Skeletal muscle cell (primary cell): ENCODE results near the gene TSC2.
A peak's percentile ranks its signal among the peaks of the same experiment; 100 is the strongest.
"Not testable (repeated sequence)": the region's sequence is repeated elsewhere in the genome, so short reads cannot be mapped to it uniquely, and the experiment has no call there.

ENCODE experiments used
- DNase-seq: peaks from one replicate; pipeline ENCODE4 v3.0.0-alpha.2; 2010; ENCODE audit warnings: low read depth
- H3K4me3 ChIP-seq: 2 replicates; pipeline ENCODE4 v1.5.1; 2011; ENCODE audit warnings: low read depth, mild to moderate bottlenecking, control low read depth, low read length, moderate library complexity

The TSC2 gene

GRCh38 chr16:2009164-2009711 lies 38.5 kb upstream of the TSC2 start:
- DNase-seq = no peak

GRCh38 chr16:2009791-2010510 lies 37.8 kb upstream of the TSC2 start, which contains the start of gene ZNF598:
TSS of gene ZNF598 (minus strand) at chr16:2009821.
- peak; percentile 62 for DNase-seq
- H3K4me3 ChIP-seq = peak within 1 kb of the TSS; percentile 73

More at GRCh38 chr16:2009164-2009711, 38.5 kb upstream of the TSC2 start:
- H3K4me3 ChIP-seq = peak overlapping the region; percentile 73

GRCh38 chr16:2011726-2012125 lies 36.1 kb upstream of the TSC2 start:
- not testable (repeated sequence) for H3K4me3 ChIP-seq, DNase-seq

GRCh38 chr16:2013527-2013926 lies 34.3 kb upstream of the TSC2 start:
- DNase-seq = no peak
- H3K4me3 ChIP-seq = no peak overlapping the region

- H3K4me3 ChIP-seq = no peak overlapping the region
- no peak for DNase-seq
Observed at GRCh38 chr16:2015117-2015946, 32.5 kb upstream of the TSC2 start.

- no peak overlapping the region for H3K4me3 ChIP-seq
- DNase-seq = no peak
Observed at GRCh38 chr16:2015947-2016208, 31.9 kb upstream of the TSC2 start.

GRCh38 chr16:2016407-2016922 lies 31.3 kb upstream of the TSC2 start:
- no peak for DNase-seq
- H3K4me3 ChIP-seq = no peak overlapping the region

GRCh38 chr16:2019518-2019920 lies 28.3 kb upstream of the TSC2 start, which contains the start of gene NPW:
TSS of gene NPW (plus strand) at chr16:2019785.
- no peak for DNase-seq
- peak within 1 kb of the TSS; percentile 37 for H3K4me3 ChIP-seq

GRCh38 chr16:2019921-2020831 lies 27.6 kb upstream of the TSC2 start:
- H3K4me3 ChIP-seq = peak overlapping the region; percentile 37
- DNase-seq = no peak

- peak overlapping the region; percentile 34 for H3K4me3 ChIP-seq
- DNase-seq = no peak
Observed at GRCh38 chr16:2022723-2023091, 25.1 kb upstream of the TSC2 start.

- DNase-seq = no peak
- H3K4me3 ChIP-seq = peak overlapping the region; percentile 34
Observed at GRCh38 chr16:2023092-2024031, 24.4 kb upstream of the TSC2 start.

- no peak for DNase-seq
- no peak overlapping the region for H3K4me3 ChIP-seq
Observed at GRCh38 chr16:2024032-2024420, 23.8 kb upstream of the TSC2 start.

- H3K4me3 ChIP-seq = no peak overlapping the region
- no peak for DNase-seq
Observed at GRCh38 chr16:2025251-2025650, 22.5 kb upstream of the TSC2 start.

GRCh38 chr16:2025878-2026460 lies 21.8 kb upstream of the TSC2 start:
- DNase-seq = no peak
- H3K4me3 ChIP-seq = peak overlapping the region; percentile 43

- peak within 1 kb of the TSS; percentile 63 for H3K4me3 ChIP-seq
- DNase-seq = no peak
Observed at GRCh38 chr16:2026461-2027023, 21.2 kb upstream of the TSC2 start, which contains the start of gene NHERF2. TSS of gene NHERF2 (plus strand) at chr16:2026902. CDS start at chr16:2027006, 104 bp downstream.

GRCh38 chr16:2027024-2028010 lies 20.5 kb upstream of the TSC2 start:
- peak overlapping the region; percentile 63 for H3K4me3 ChIP-seq
- no peak for DNase-seq
